Effector memory CD4-positive, alpha-beta T cell (primary cell): ENCODE results near the gene SYNDIG1.

ENCODE experiments used
- DNase-seq, 3 donors: peaks; one replicate each; pipeline ENCODE4 v3.0.0-alpha.2; 2020
- H3K27ac ChIP-seq: 2 replicates; pipeline ENCODE4 v1.7.0; 2013; ENCODE audit warnings: mild to moderate bottlenecking, low read length, moderate library complexity; ENCODE audit not compliant: insufficient read depth, poor library complexity, severe bottlenecking
- H3K27me3 ChIP-seq: replicated peaks from 2 replicates; pipeline ENCODE4 v1.7.0; 2013; ENCODE audit warnings: mild to moderate bottlenecking, low read length; ENCODE audit not compliant: insufficient read depth, control insufficient read depth, poor library complexity, severe bottlenecking
- H3K36me3 ChIP-seq: 2 replicates; pipeline ENCODE4 v1.7.0; 2013; ENCODE audit warnings: mild to moderate bottlenecking, low read length, moderate library complexity; ENCODE audit not compliant: control insufficient read depth, insufficient read depth
- H3K4me1 ChIP-seq: 2 replicates; pipeline ENCODE4 v1.7.0; 2013; ENCODE audit warnings: low read length, mild to moderate bottlenecking; ENCODE audit not compliant: control insufficient read depth, insufficient read depth, poor library complexity, severe bottlenecking
- H3K4me3 ChIP-seq: 2 replicates; pipeline ENCODE4 v1.7.0; 2013; ENCODE audit warnings: low read length, low read depth, mild to moderate bottlenecking; ENCODE audit not compliant: insufficient read depth, poor library complexity, severe bottlenecking
- H3K9me3 ChIP-seq: 2 replicates; pipeline ENCODE4 v1.7.0; 2013; ENCODE audit warnings: mild to moderate bottlenecking, low read length, moderate library complexity; ENCODE audit not compliant: control insufficient read depth

SYNDIG1 gene

GRCh38 chr20:24588725-24589340 is 119.4 kb downstream of the SYNDIG1 start:
- no peak overlapping the region for H3K4me3 ChIP-seq
- no peak for DNase-seq
- H3K4me1 ChIP-seq, result no peaks in the 10 kb centered on the region
- H3K36me3 ChIP-seq, result no peaks in the 10 kb centered on the region
- no peak overlapping the region for H3K27ac ChIP-seq
- H3K9me3 ChIP-seq, result no peaks in the 10 kb centered on the region
- no peaks in the 10 kb centered on the region for H3K27me3 ChIP-seq

- H3K9me3 ChIP-seq, result no peaks in the 10 kb centered on the region
- no peaks in the 10 kb centered on the region for H3K27me3 ChIP-seq
- H3K36me3 ChIP-seq, result no peaks in the 10 kb centered on the region
- H3K27ac ChIP-seq, result no peak overlapping the region
- DNase-seq, result no peak
- H3K4me1 ChIP-seq, result no peaks in the 10 kb centered on the region
- no peak overlapping the region for H3K4me3 ChIP-seq
Observed at GRCh38 chr20:24589381-24589780, 120.0 kb downstream of the SYNDIG1 start.

GRCh38 chr20:24589815-24590177 is 120.4 kb downstream of the SYNDIG1 start:
- Histone ChIP-seq H3K4me3 (no peak overlapping the region), H3K4me1 (no peaks in the 10 kb centered on the region)

GRCh38 chr20:24590178-24590982 is 121.0 kb downstream of the SYNDIG1 start:
- Histone ChIP-seq H3K4me1 (no peaks in the 10 kb centered on the region), H3K9me3 (no peaks in the 10 kb centered on the region), H3K4me3 (no peak overlapping the region), H3K27me3 (no peaks in the 10 kb centered on the region), H3K27ac (no peak overlapping the region), H3K36me3 (no peaks in the 10 kb centered on the region)
- no peak for DNase-seq

More at GRCh38 chr20:24589815-24590177, 120.4 kb downstream of the SYNDIG1 start:
- H3K36me3 ChIP-seq, result no peaks in the 10 kb centered on the region
- no peak for DNase-seq
- no peaks in the 10 kb centered on the region for H3K27me3 ChIP-seq
- H3K27ac ChIP-seq, result no peak overlapping the region
- no peaks in the 10 kb centered on the region for H3K9me3 ChIP-seq

GRCh38 chr20:24597051-24597450 is 127.6 kb downstream of the SYNDIG1 start:
- H3K27me3 ChIP-seq, result no peaks in the 10 kb centered on the region
- no peak for DNase-seq
- no peaks in the 10 kb centered on the region for H3K4me1 ChIP-seq
- H3K9me3 ChIP-seq, result no peaks in the 10 kb centered on the region
- H3K27ac ChIP-seq, result no peak overlapping the region
- H3K4me3 ChIP-seq, result no peak overlapping the region
- H3K36me3 ChIP-seq, result no peaks in the 10 kb centered on the region

GRCh38 chr20:24598346-24598745 is 128.9 kb downstream of the SYNDIG1 start:
- H3K4me1 ChIP-seq, result no peaks in the 10 kb centered on the region
- H3K9me3 ChIP-seq, result no peaks in the 10 kb centered on the region
- no peaks in the 10 kb centered on the region for H3K27me3 ChIP-seq
- no peak overlapping the region for H3K27ac ChIP-seq
- no peak for DNase-seq
- no peaks in the 10 kb centered on the region for H3K36me3 ChIP-seq
- no peak overlapping the region for H3K4me3 ChIP-seq

- no peak for DNase-seq
Observed at GRCh38 chr20:24598996-24599395, 129.6 kb downstream of the SYNDIG1 start.

GRCh38 chr20:24600012-24600411 is 130.6 kb downstream of the SYNDIG1 start:
- H3K27me3 ChIP-seq, result no peaks in the 10 kb centered on the region
- H3K4me3 ChIP-seq, result no peak overlapping the region
- no peaks in the 10 kb centered on the region for H3K4me1 ChIP-seq
- no peak for DNase-seq
- H3K36me3 ChIP-seq, result no peaks in the 10 kb centered on the region
- no peak overlapping the region for H3K27ac ChIP-seq
- H3K9me3 ChIP-seq, result no peaks in the 10 kb centered on the region

More at GRCh38 chr20:24598996-24599395, 129.6 kb downstream of the SYNDIG1 start:
- H3K27me3 ChIP-seq, result no peaks in the 10 kb centered on the region
- H3K9me3 ChIP-seq, result no peaks in the 10 kb centered on the region
- no peak overlapping the region for H3K4me3 ChIP-seq
- no peak overlapping the region for H3K27ac ChIP-seq
- H3K4me1 ChIP-seq, result no peaks in the 10 kb centered on the region
- no peaks in the 10 kb centered on the region for H3K36me3 ChIP-seq

GRCh38 chr20:24603454-24603853 is 134.0 kb downstream of the SYNDIG1 start:
- Histone ChIP-seq H3K4me3 (no peak overlapping the region), H3K27me3 (no peaks in the 10 kb centered on the region), H3K4me1 (no peaks in the 10 kb centered on the region), H3K9me3 (no peaks in the 10 kb centered on the region), H3K27ac (no peak overlapping the region), H3K36me3 (no peaks in the 10 kb centered on the region)
- DNase-seq, result no peak

- Histone ChIP-seq H3K36me3 (no peaks in the 10 kb centered on the region), H3K27ac (no peak overlapping the region), H3K27me3 (no peaks in the 10 kb centered on the region), H3K9me3 (no peaks in the 10 kb centered on the region), H3K4me1 (no peaks in the 10 kb centered on the region), H3K4me3 (no peak overlapping the region)
- no peak for DNase-seq
Observed at GRCh38 chr20:24604966-24605665, 135.7 kb downstream of the SYNDIG1 start.
